ENCODE results near the gene TEX22. TPM values are rescaled to one million over a fixed set of nuclear protein-coding genes. Genes with fewer than 3 reads are reported as not detected.

Gene TEX22
- total and polyA plus RNA-seq, 8 donors = 0.18 to 0.35 TPM; not detected in 6

DNA sequence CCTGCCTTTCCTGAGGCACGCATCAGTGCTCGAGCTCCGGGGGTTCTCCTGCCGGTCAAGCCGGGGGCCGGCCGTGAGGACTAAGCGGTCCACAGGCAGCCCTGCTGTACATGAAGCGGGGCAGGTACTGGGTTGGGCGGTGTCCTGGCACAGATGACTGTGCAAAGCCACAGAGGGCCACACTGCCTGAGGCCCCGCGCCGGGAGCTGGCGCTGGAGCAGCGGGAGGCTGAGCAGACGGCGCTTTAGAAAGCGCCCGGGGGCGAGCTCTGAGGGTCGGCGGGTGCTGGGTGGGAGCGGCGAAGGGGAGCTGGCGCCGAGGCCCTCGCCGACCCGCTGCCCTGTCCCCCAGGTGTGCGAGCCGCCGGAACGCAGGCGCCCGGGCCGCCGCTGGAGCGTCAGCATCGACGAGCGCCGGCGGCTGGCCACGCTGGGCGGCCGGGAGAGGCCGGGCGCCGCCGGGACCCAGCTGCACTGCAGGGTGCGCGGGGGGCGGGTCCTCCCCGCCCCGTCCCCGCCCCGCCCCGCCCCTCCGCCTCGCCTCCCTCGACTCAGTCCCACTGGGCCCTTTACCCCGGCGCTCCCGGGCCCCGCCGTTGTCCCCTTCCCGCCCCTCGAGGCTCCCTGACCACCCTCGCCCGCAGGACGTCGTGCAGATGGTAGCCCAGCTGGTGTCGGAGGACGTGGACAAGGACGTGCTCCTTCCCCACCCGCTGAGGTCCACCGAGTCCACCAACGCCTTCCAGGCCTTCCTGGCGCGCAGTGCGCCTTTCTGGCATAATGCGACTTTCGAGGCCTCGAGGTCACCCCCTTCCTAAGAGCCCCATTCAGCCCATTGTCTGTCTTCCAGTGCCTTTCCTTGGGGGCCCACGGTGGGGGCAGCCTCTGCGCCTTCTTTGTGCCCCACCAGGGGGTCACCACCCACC is 12.9 kb downstream of the TEX22 start:
- TF ChIP-seq, protein P1, sequence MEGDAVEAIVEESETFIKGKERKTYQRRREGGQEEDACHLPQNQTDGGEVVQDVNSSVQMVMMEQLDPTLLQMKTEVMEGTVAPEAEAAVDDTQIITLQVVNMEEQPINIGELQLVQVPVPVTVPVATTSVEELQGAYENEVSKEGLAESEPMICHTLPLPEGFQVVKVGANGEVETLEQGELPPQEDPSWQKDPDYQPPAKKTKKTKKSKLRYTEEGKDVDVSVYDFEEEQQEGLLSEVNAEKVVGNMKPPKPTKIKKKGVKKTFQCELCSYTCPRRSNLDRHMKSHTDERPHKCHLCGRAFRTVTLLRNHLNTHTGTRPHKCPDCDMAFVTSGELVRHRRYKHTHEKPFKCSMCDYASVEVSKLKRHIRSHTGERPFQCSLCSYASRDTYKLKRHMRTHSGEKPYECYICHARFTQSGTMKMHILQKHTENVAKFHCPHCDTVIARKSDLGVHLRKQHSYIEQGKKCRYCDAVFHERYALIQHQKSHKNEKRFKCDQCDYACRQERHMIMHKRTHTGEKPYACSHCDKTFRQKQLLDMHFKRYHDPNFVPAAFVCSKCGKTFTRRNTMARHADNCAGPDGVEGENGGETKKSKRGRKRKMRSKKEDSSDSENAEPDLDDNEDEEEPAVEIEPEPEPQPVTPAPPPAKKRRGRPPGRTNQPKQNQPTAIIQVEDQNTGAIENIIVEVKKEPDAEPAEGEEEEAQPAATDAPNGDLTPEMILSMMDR (IDR thresholded peaks at IDR 0.05) = no peak
- TF ChIP-seq POLR2A (IDR thresholded peaks at IDR 0.05) (no peak), EP300 (IDR thresholded peaks at IDR 0.05) (no peak), POLR2AphosphoS5 (IDR thresholded peaks at IDR 0.05) (no peak)
- DNase-seq = peak; percentile 60 to 80
- peak overlapping the region; percentile 35 to 47 (median 39) for H3K4me3 ChIP-seq
- 8 to 23% (median 11%) methylated on average over 36 to 86 of the region's 86 CpGs for WGBS, 5 donors
- intact Hi-C loops (cut with DNase I; ENCODE audit: low total_unique reads) = no loop called here
- peak overlapping the region in 2 of 5 donors; percentile 44 to 49 for H3K27ac ChIP-seq
- H3K4me1 ChIP-seq = peaks cover 16 to 33% (median 31%) of the 10 kb centered on the region in 4 donors
- no peaks in the 10 kb centered on the region for H3K36me3 ChIP-seq
- H3K9me3 ChIP-seq = no peaks in the 10 kb centered on the region
- H3K27me3 ChIP-seq = peaks cover 0 to 52% (median 17%) of the 10 kb centered on the region in 3 donors

DNA sequence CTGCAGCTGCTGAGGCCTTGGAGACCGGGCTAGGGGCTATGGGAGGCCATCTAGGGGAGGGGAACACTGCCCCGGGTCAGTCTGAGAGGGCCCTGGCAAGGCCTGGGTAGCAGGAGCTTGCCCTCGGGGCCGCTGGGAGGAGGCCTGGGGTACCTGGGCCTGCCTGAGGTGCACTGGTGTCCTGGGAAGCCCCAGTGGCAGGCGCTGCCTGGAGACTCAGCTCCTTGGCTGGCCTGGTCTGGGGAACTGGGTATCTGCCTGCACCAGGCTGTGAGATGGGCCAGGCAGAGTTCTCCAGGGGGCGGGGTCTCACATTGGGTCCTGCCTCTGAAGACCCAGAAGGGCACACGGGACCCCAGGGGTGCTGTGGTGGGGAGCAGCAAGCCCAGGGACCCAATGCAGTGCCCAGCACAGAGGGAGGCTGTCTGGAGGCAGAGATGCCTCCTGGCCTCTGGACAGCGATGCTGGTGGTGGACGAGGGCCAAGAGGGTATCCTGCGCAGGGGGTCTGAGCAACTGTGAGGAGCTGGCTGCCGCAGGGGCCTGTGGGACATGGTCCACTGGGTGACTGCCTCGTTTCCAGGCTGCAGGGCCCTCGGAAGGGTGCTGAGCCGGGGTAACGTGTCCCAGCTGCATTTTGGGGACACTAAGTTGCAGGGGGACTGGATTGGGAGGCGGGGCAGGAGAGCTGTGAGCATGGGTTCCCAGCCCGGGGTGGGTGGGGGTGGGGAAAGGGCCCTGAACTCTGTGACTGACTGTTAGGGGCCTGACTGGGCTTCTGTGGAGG is 13.8 kb downstream of the TEX22 start:
- TF ChIP-seq POLR2A (IDR thresholded peaks at IDR 0.05) (no peak), EP300 (IDR thresholded peaks at IDR 0.05) (no peak), POLR2AphosphoS5 (IDR thresholded peaks at IDR 0.05) (no peak)
- TF ChIP-seq, protein P1 (IDR thresholded peaks at IDR 0.05) = no peak
- Histone ChIP-seq H3K4me1 (peaks cover 16 to 33% (median 31%) of the 10 kb centered on the region in 4 donors), H3K27ac (no peak overlapping the region), H3K36me3 (no peaks in the 10 kb centered on the region), H3K27me3 (peaks cover 0 to 52% (median 17%) of the 10 kb centered on the region in 3 donors), H3K4me3 (peak overlapping the region in 2 of 4 donors; percentile 35 to 47), H3K9me3 (no peaks in the 10 kb centered on the region)
- intact Hi-C loops (cut with DNase I; ENCODE audit: low total_unique reads) = no loop called here
- 73 to 77% (median 74%) methylated on average over 12 to 17 of the region's 17 CpGs for WGBS, 5 donors
- no peak for DNase-seq

DNA sequence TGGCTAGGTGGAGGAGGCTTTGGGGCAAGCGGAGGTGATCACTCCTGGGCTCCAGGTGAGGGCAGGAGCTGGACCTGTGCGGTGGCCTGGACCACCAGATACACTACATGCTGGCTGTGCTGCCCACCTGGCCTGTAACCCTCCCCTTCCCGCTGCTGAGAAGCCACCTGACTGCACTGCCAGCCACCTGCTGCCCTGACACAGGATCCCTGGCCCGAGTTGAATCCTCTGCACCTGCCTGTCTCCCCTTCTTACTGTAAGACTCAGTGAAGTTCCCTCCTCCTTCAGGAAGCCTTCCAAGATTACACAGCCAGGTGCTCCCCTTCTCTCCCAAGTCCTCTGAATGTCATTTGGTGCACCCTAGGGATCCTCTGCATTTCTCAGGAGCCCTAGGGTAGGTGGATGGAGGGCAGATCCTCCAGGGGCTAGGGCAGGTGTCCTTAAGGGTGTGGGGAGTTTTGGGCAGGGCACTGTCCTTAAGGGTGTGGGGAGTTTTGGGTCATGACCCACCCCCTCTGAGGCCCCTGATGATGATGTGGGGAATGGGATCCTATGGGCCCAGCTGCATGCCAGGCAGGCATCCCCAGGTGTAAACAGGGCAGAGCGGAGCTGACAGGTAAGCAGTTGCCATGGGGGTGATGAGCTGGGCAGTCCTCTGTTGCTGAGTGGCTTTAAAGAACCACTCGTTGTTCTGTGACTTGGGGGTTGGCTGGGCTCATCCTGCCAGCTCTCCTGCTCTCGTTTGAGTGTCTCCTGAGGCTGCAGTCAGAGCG is 14.6 kb downstream of the TEX22 start:
- no peak overlapping the region for H3K4me3 ChIP-seq

More for the DNA sequence above, 14.6 kb downstream of the TEX22 start:
- TF ChIP-seq POLR2A (IDR thresholded peaks at IDR 0.05) (no peak), POLR2AphosphoS5 (IDR thresholded peaks at IDR 0.05) (no peak), EP300 (IDR thresholded peaks at IDR 0.05) (no peak)
- TF ChIP-seq, protein P1 (IDR thresholded peaks at IDR 0.05) = no peak
- Histone ChIP-seq H3K27me3 (peaks cover 0 to 52% (median 17%) of the 10 kb centered on the region in 3 donors), H3K36me3 (no peaks in the 10 kb centered on the region), H3K4me1 (peaks cover 16 to 33% (median 31%) of the 10 kb centered on the region in 4 donors), H3K27ac (no peak overlapping the region), H3K9me3 (no peaks in the 10 kb centered on the region)
- intact Hi-C loops (cut with DNase I; ENCODE audit: low total_unique reads) = no loop called here
- DNase-seq = no peak
- 76 to 85% (median 82%) methylated on average over 7 to 8 of the region's 8 CpGs for WGBS, 5 donors

Measured in stomach (tissue), 9 donors.